Measurements from ENCODE around the gene SLC5A9.

Gene SLC5A9

DNA sequence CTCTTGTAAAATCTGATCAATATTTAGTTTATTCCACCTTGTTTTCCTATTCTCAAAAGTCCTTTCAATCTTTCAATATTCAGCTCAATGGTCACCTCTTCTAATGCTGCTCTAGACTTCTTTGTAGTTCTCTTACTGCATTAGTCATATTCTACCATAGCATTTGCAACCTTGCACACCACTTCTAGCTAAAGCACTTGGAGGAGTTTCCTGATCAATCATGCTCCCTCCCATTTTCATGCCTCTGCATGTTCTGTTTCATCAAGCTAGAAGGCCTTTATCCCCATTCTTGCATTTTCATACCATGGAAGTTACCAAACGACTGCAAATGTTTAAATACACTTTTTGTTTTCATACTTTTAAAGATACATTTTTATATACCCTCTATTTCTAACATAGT lies 72.1 kb downstream of the SLC5A9 start:
- Histone ChIP-seq H3K36me3 (ENCODE audit: insufficient read depth, low read length) (no peaks in the 10 kb centered on the region), H3K79me2 (ENCODE audit: insufficient read depth, low read length) (no peaks in the 10 kb centered on the region), H3K9ac (ENCODE audit: low read depth, low read length, poor library complexity, severe bottlenecking) (no peak overlapping the region), H3K9me2 (replicated peaks; ENCODE audit: low read depth, low read length) (no peaks in the 10 kb centered on the region), H3F3A (ENCODE audit: low read depth) (no peaks in the 10 kb centered on the region), H3K4me1 (ENCODE audit: insufficient read depth, low read length, poor library complexity, severe bottlenecking) (no peaks in the 10 kb centered on the region), H3K27me3 (ENCODE audit: insufficient read depth, low read length, poor library complexity, severe bottlenecking) (no peaks in the 10 kb centered on the region), H2AFZ (ENCODE audit: low read length) (no peak overlapping the region), H4K20me1 (ENCODE audit: insufficient read depth, low read length, poor library complexity, severe bottlenecking) (no peaks in the 10 kb centered on the region), H3K4me3 (ENCODE audit: low read length, poor library complexity, severe bottlenecking) (no peak overlapping the region), H3K4me2 (ENCODE audit: low read depth, low read length, poor library complexity, severe bottlenecking) (no peak overlapping the region), H3K9me3 (ENCODE audit: insufficient read depth, low read depth, low read length) (no peaks in the 10 kb centered on the region)
- TF ChIP-seq, protein P1, sequence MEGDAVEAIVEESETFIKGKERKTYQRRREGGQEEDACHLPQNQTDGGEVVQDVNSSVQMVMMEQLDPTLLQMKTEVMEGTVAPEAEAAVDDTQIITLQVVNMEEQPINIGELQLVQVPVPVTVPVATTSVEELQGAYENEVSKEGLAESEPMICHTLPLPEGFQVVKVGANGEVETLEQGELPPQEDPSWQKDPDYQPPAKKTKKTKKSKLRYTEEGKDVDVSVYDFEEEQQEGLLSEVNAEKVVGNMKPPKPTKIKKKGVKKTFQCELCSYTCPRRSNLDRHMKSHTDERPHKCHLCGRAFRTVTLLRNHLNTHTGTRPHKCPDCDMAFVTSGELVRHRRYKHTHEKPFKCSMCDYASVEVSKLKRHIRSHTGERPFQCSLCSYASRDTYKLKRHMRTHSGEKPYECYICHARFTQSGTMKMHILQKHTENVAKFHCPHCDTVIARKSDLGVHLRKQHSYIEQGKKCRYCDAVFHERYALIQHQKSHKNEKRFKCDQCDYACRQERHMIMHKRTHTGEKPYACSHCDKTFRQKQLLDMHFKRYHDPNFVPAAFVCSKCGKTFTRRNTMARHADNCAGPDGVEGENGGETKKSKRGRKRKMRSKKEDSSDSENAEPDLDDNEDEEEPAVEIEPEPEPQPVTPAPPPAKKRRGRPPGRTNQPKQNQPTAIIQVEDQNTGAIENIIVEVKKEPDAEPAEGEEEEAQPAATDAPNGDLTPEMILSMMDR (conservative IDR thresholded peaks at IDR 0.05; ENCODE audit: low read length) = no peak
- TF ChIP-seq EZH2phosphoT487 (IDR thresholded peaks at IDR 0.05; ENCODE audit: borderline replicate concordance) = no peak

Measured in Loucy (cell line).